Measurements from ENCODE around the gene PZP.

PZP gene

GRCh38 chr12:9107542-9107873 is 100.7 kb downstream of the PZP start:
- Histone ChIP-seq H3K9me2 (replicated peaks; ENCODE audit: low read depth, low read length) (no peaks in the 10 kb centered on the region), H3K4me1 (ENCODE audit: insufficient read depth, low read length, poor library complexity, severe bottlenecking) (no peaks in the 10 kb centered on the region), H3K27me3 (ENCODE audit: insufficient read depth, low read length, poor library complexity, severe bottlenecking) (no peaks in the 10 kb centered on the region), H3K9me3 (ENCODE audit: insufficient read depth, low read depth, low read length) (no peaks in the 10 kb centered on the region), H3K4me3 (ENCODE audit: low read length, poor library complexity, severe bottlenecking) (no peak overlapping the region), H3K36me3 (ENCODE audit: insufficient read depth, low read length) (no peaks in the 10 kb centered on the region), H3K9ac (ENCODE audit: low read depth, low read length, poor library complexity, severe bottlenecking) (no peak overlapping the region), H4K20me1 (ENCODE audit: insufficient read depth, low read length, poor library complexity, severe bottlenecking) (no peaks in the 10 kb centered on the region), H3F3A (ENCODE audit: low read depth) (no peaks in the 10 kb centered on the region), H2AFZ (ENCODE audit: low read length) (no peak overlapping the region), H3K79me2 (ENCODE audit: insufficient read depth, low read length) (no peaks in the 10 kb centered on the region), H3K4me2 (ENCODE audit: low read depth, low read length, poor library complexity, severe bottlenecking) (no peak overlapping the region)
- TF ChIP-seq CTCF (conservative IDR thresholded peaks at IDR 0.05; ENCODE audit: low read length) = no peak
- TF ChIP-seq EZH2phosphoT487 (IDR thresholded peaks at IDR 0.05; ENCODE audit: borderline replicate concordance) = no peak

- no peaks in the 10 kb centered on the region for H3F3A ChIP-seq (ENCODE audit: low read depth)
- no peak overlapping the region for H3K4me2 ChIP-seq (ENCODE audit: low read depth, low read length, poor library complexity, severe bottlenecking)
- H3K36me3 ChIP-seq (ENCODE audit: insufficient read depth, low read length) = no peaks in the 10 kb centered on the region
- H3K4me3 ChIP-seq (ENCODE audit: low read length, poor library complexity, severe bottlenecking) = no peak overlapping the region
- H3K4me1 ChIP-seq (ENCODE audit: insufficient read depth, low read length, poor library complexity, severe bottlenecking) = no peaks in the 10 kb centered on the region
- no peaks in the 10 kb centered on the region for H4K20me1 ChIP-seq (ENCODE audit: insufficient read depth, low read length, poor library complexity, severe bottlenecking)
- TF ChIP-seq CTCF (conservative IDR thresholded peaks at IDR 0.05; ENCODE audit: low read length) = no peak
- TF ChIP-seq EZH2phosphoT487 (IDR thresholded peaks at IDR 0.05; ENCODE audit: borderline replicate concordance) = no peak
- no peak overlapping the region for H3K9ac ChIP-seq (ENCODE audit: low read depth, low read length, poor library complexity, severe bottlenecking)
- no peaks in the 10 kb centered on the region for H3K79me2 ChIP-seq (ENCODE audit: insufficient read depth, low read length)
- H3K27me3 ChIP-seq (ENCODE audit: insufficient read depth, low read length, poor library complexity, severe bottlenecking) = no peaks in the 10 kb centered on the region
- no peaks in the 10 kb centered on the region for H3K9me2 ChIP-seq (replicated peaks; ENCODE audit: low read depth, low read length)
- H2AFZ ChIP-seq (ENCODE audit: low read length) = no peak overlapping the region
- no peaks in the 10 kb centered on the region for H3K9me3 ChIP-seq (ENCODE audit: insufficient read depth, low read depth, low read length)
These were observed 101.3 kb downstream of the PZP start for GRCh38 chr12:9106610-9107541.

GRCh38 chr12:9106067-9106466 is 102.1 kb downstream of the PZP start:
- Histone ChIP-seq H3K9me2 (replicated peaks; ENCODE audit: low read depth, low read length) (no peaks in the 10 kb centered on the region), H3K4me2 (ENCODE audit: low read depth, low read length, poor library complexity, severe bottlenecking) (no peak overlapping the region), H3K4me1 (ENCODE audit: insufficient read depth, low read length, poor library complexity, severe bottlenecking) (no peaks in the 10 kb centered on the region), H3F3A (ENCODE audit: low read depth) (no peaks in the 10 kb centered on the region), H3K4me3 (ENCODE audit: low read length, poor library complexity, severe bottlenecking) (no peak overlapping the region), H3K9ac (ENCODE audit: low read depth, low read length, poor library complexity, severe bottlenecking) (no peak overlapping the region), H2AFZ (ENCODE audit: low read length) (no peak overlapping the region), H3K27me3 (ENCODE audit: insufficient read depth, low read length, poor library complexity, severe bottlenecking) (no peaks in the 10 kb centered on the region), H4K20me1 (ENCODE audit: insufficient read depth, low read length, poor library complexity, severe bottlenecking) (no peaks in the 10 kb centered on the region), H3K79me2 (ENCODE audit: insufficient read depth, low read length) (no peaks in the 10 kb centered on the region), H3K36me3 (ENCODE audit: insufficient read depth, low read length) (no peaks in the 10 kb centered on the region), H3K9me3 (ENCODE audit: insufficient read depth, low read depth, low read length) (no peaks in the 10 kb centered on the region)
- TF ChIP-seq EZH2phosphoT487 (IDR thresholded peaks at IDR 0.05; ENCODE audit: borderline replicate concordance) = no peak
